OCI-LY1 (cell line): Measurements from ENCODE around the gene ELMO1.

Source experiments
- H2AFZ ChIP-seq: fragments of 200-600 bp; sonication (generic), shearing (Covaris generic); 2 replicates; pipeline ENCODE4 v1.6.0; 2014; ENCODE audit warnings: antibody characterized with exemption, mild to moderate bottlenecking, low read length
- H3F3A ChIP-seq: fragments of 200-600 bp; sonication (generic), shearing (Covaris generic); 2 replicates; pipeline ENCODE4 v1.6.0; 2014; ENCODE audit warnings: mild to moderate bottlenecking, antibody characterized with exemption, low read length, moderate library complexity; ENCODE audit not compliant: insufficient read depth
- H3K27ac ChIP-seq: fragments of 200-600 bp; sonication (generic); 2 replicates; pipeline ENCODE4 v1.5.1; 2014; ENCODE audit warnings: low read length, mixed run types, mild to moderate bottlenecking, low read depth; ENCODE audit not compliant: poor library complexity, severe bottlenecking
- H3K27me3 ChIP-seq: fragments of 200-600 bp; sonication (generic); 2 replicates; pipeline ENCODE4 v1.6.0; 2014; ENCODE audit warnings: antibody characterized with exemption, mild to moderate bottlenecking, low read length, moderate library complexity; ENCODE audit not compliant: insufficient read depth
- H3K36me3 ChIP-seq: fragments of 200-600 bp; sonication (generic); 2 replicates; pipeline ENCODE4 v1.6.1; 2014; ENCODE audit warnings: mild to moderate bottlenecking, antibody characterized with exemption, low read length, moderate library complexity, mixed read lengths; ENCODE audit not compliant: insufficient read depth
- H3K4me1 ChIP-seq: fragments of 200-600 bp; sonication (generic); 2 replicates; pipeline ENCODE4 v1.5.1; 2014; ENCODE audit warnings: mild to moderate bottlenecking, low read length, moderate library complexity; ENCODE audit not compliant: insufficient read depth, severe bottlenecking
- H3K4me2 ChIP-seq: fragments of 200-600 bp; sonication (generic), shearing (Covaris generic); 2 replicates; pipeline ENCODE4 v1.6.1; 2014; ENCODE audit warnings: low read length
- H3K4me3 ChIP-seq: fragments of 200-600 bp; sonication (generic); 2 replicates; pipeline ENCODE4 v1.5.1; 2014; ENCODE audit warnings: low read length, low read depth, mild to moderate bottlenecking, mixed read lengths; ENCODE audit not compliant: poor library complexity, severe bottlenecking
- H3K79me2 ChIP-seq: fragments of 200-600 bp; shearing (Covaris generic); 2 replicates; pipeline ENCODE4 v1.6.1; 2016; ENCODE audit warnings: mixed run types, low read length, mixed read lengths; ENCODE audit not compliant: insufficient read depth
- H3K9ac ChIP-seq: fragments of 200-600 bp; sonication (generic), shearing (Covaris generic); 2 replicates; pipeline ENCODE4 v1.6.1; 2014; ENCODE audit warnings: mild to moderate bottlenecking, low read length, mixed read lengths
- H3K9me2 ChIP-seq: fragments of 200-600 bp; sonication (generic), shearing (Covaris generic); 2 replicates; pipeline ENCODE4 v1.6.1; 2014; ENCODE audit warnings: low read depth, mild to moderate bottlenecking, low read length, mixed read lengths
- H3K9me3 ChIP-seq: fragments of 200-600 bp; shearing (Covaris generic); 2 replicates; pipeline ENCODE4 v1.6.1; 2014; ENCODE audit warnings: low read length, mixed read lengths
- H4K20me1 ChIP-seq: fragments of 200-600 bp; sonication (generic), shearing (Covaris generic); 2 replicates; pipeline ENCODE4 v1.6.0; 2016; ENCODE audit warnings: mild to moderate bottlenecking, low read length; ENCODE audit not compliant: insufficient read depth
- CTCF ChIP-seq: fragments of 200-600 bp; sonication (generic), shearing (Covaris generic); IDR thresholded peaks from 2 replicates; pipeline ENCODE4 v1.5.1; 2017; ENCODE audit warnings: mild to moderate bottlenecking, antibody characterized with exemption, low read length, moderate library complexity, mixed read lengths
- EZH2 ChIP-seq: fragments of 200-600 bp; sonication (generic), shearing (Covaris generic); IDR thresholded peaks from 2 replicates; pipeline ENCODE4 v1.8.0; 2017; ENCODE audit warnings: borderline replicate concordance, mixed run types, mild to moderate bottlenecking, antibody characterized with exemption, low read length, moderate library complexity, mixed read lengths

ELMO1 gene

GRCh38 chr7:36919738-36920137 is 528.9 kb downstream of the ELMO1 start:
- Histone ChIP-seq H3K9me3 (no peaks in the 10 kb centered on the region), H3K36me3 (peaks cover 15% of the 10 kb centered on the region; the same call in 1 of the 2 replicates), H3K9me2 (no peaks in the 10 kb centered on the region), H3K9ac (no peak overlapping the region), H3K4me2 (no peak overlapping the region), H3K27ac (no peak overlapping the region), H3K27me3 (no peaks in the 10 kb centered on the region), H3K79me2 (no peaks in the 10 kb centered on the region), H3K4me3 (no peak overlapping the region), H3F3A (no peaks in the 10 kb centered on the region), H3K4me1 (no peaks in the 10 kb centered on the region), H4K20me1 (no peaks in the 10 kb centered on the region), H2AFZ (no peak overlapping the region)
- TF ChIP-seq EZH2 (no peak), CTCF (no peak)

DNA sequence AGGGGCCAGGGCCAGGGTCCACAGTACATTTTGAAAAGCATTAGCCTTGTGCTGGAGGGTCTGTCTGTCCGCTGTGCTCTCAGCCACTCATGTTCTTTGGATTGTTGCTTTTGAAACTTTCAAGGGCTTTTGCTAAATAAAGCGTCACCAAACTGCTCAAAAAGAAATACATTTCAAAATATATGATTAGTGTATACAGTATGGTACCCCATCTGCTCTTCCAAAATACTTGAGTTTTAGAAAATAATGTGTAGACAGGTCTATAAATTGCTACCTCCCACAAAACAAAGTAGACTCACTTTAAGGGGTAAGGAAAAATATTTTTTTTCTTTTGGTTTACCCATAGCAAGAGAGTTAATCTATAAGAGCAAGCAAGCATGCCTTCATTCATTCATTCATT is 530.1 kb downstream of the ELMO1 start:
- Histone ChIP-seq H3K9ac (no peak overlapping the region), H3K9me2 (no peaks in the 10 kb centered on the region), H3K4me3 (no peak overlapping the region), H3K36me3 (peaks cover 11% of the 10 kb centered on the region; the same call in 1 of the 2 replicates), H3K27ac (no peak overlapping the region), H4K20me1 (no peaks in the 10 kb centered on the region), H3K4me1 (no peaks in the 10 kb centered on the region), H2AFZ (no peak overlapping the region), H3K27me3 (no peaks in the 10 kb centered on the region), H3K4me2 (no peak overlapping the region), H3F3A (no peaks in the 10 kb centered on the region), H3K9me3 (no peaks in the 10 kb centered on the region), H3K79me2 (no peaks in the 10 kb centered on the region)
- no peak for TF ChIP-seq EZH2
- no peak for TF ChIP-seq CTCF

GRCh38 chr7:36916619-36917018 is 532.0 kb downstream of the ELMO1 start:
- Histone ChIP-seq H3K4me1 (no peaks in the 10 kb centered on the region), H3K9ac (no peak overlapping the region), H2AFZ (no peak overlapping the region), H3F3A (no peaks in the 10 kb centered on the region), H3K27me3 (no peaks in the 10 kb centered on the region), H3K4me3 (no peak overlapping the region), H3K36me3 (peaks cover 15% of the 10 kb centered on the region; the same call in 1 of the 2 replicates), H3K9me3 (no peaks in the 10 kb centered on the region), H3K4me2 (no peak overlapping the region), H3K27ac (no peak overlapping the region), H3K9me2 (no peaks in the 10 kb centered on the region), H3K79me2 (no peaks in the 10 kb centered on the region), H4K20me1 (no peaks in the 10 kb centered on the region)
- no peak for TF ChIP-seq EZH2
- no peak for TF ChIP-seq CTCF
